Hematopoietic multipotent progenitor cell treated with erythropoietin and hydrocortisone succinate and interleukin-3 and kit ligand, for 8 days (in vitro differentiated cells): ENCODE data around the gene CLTA.
"Not testable (repeated sequence)": the region's sequence is repeated elsewhere in the genome, so short reads cannot be mapped to it uniquely, and the experiment has no call there.

Experiments
- DNase-seq: peaks from one replicate; pipeline ENCODE4 v3.0.0-alpha.2; 2015

The CLTA gene

GRCh38 chr9:36191290-36191645 is 547 bp downstream of the CLTA start:
- peak; percentile 32 for DNase-seq

DNA sequence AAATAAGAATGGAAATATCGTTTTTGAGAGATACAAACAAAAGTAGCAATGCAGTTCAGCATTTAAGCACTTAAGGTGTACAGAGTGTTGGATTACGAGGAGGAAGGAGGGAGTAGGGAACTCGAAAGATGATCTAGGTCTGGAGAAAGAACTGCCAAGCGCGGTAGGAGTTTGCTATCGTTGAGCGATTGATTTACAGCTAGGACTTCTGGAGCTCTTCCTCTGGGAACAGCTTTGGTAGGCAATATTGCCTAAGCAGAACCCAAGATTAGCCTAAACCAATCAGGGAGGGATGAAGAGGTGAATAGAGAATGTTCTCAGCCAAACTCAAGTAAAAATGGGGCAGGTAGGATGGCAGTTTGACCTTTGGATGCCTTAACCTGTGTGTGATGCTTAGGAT is 965 bp downstream of the CLTA start:
- no peak for DNase-seq

GRCh38 chr9:36192196-36192595 is 1.5 kb downstream of the CLTA start:
- DNase-seq, result no peak

DNA sequence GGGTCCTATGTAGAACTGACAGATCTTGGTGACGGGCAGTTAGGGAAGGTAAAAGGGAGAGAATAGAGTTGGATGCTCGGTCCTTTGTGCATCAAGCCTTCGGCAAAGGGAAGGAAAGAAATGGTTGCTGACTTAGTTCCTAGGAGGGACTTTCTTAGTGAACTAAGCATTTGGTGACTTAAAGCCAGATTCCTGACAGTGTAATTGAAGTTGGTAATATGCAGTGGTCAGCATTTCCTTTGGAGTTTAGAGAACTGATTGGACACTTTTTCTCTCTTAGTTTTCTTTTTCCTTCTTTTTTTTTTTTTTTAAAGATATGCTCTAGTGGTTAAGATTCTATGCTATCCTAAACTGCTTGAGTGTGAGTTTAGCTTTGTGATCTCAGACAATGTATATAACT is 2.3 kb downstream of the CLTA start:
- DNase-seq, result no peak

GRCh38 chr9:36194326-36195000 is 3.7 kb downstream of the CLTA start:
- no peak for DNase-seq

GRCh38 chr9:36204906-36205547 is 14.3 kb downstream of the CLTA start:
- DNase-seq, result no peak

DNA sequence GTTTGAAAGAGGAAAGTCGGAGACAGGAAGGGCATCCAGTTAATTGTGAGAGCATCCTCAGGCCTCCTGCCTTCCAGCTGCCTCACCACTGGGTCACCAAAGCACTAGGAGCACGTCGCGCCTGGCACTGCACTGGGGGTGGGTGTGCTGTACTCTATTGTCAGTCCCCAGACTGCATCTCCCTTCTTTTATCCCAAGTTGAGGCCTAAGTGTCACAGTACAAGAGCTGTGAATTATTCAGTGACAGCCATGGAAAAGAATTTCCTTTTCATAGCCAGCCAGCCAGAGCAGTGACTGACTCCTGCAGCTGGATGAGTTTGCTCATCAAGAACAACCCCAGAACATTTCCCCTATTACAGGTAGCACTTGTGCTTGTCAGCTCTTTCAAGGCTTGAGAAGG is 16.3 kb downstream of the CLTA start:
- DNase-seq, result no peak

DNA sequence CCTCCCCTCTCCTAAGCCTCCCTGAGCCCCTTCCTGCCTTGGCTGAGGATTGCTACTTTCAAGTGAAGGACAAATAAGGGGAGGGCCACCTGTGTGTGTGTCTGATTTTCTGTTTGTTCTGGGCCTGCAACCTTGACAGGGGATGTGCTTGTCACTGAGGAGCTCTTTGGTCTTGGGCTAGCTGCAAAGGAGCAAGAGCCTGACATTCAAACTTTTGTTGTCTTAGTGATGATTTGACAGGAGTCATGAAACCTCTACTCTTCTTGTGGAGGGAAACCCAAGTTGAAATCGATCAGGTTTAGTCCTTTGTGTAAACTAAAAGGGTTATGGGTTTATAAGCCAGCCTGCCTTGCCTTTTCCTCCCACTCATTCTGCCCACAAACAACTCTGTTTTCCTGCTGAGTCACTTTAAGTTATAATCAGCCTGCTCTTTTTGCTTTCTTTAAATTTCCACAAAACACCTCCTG is 16.9 kb downstream of the CLTA start:
- DNase-seq, result peak; percentile 29

DNA sequence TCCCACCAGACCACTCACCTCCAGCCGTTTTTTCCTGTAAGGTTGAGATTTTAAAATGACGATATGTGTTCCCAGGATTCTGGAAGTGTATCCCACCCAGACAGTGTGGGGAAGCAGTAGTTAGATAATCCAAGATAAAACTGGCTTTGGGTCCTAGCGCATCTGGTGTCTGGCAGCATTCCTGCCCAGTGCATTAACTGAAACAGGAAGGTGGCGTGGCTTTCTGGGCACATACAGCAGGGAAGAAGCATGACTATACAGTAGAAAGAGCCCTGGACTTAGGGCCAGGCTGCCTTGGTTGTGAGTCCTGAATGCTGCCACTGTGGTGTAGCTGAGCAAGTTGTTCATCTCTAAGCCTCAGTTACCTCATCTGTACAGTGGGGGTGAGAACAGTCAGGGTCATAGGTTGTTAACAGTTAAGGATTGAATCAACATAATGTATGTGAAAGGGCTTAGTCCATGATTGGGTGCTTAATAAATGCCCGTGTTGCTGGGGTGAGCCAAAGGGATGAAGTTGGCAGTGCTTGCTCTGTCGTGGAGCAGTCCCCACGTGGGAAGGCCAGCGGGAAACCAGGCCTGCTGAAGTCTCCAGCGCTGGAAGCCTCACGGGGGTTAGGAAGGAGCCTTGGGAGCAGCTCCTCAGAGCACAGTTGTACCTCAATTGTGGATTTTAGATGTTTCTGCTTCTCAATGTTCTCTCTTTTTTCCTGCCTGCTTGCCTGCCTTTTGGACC is 18.0 kb downstream of the CLTA start:
- DNase-seq, result no peak

- DNase-seq, result no peak
These were observed 20.0 kb downstream of the CLTA start for GRCh38 chr9:36210722-36211121.

DNA sequence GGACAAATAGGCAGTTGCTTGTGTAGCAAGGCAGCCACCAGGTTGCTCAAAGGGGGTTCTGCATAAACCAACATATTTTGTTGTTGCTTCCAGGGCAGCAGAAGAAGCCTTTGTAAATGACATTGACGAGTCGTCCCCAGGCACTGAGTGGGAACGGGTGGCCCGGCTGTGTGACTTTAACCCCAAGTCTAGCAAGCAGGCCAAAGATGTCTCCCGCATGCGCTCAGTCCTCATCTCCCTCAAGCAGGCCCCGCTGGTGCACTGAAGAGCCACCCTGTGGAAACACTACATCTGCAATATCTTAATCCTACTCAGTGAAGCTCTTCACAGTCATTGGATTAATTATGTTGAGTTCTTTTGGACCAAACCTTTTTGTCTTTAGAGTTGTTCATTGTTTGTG is 20.8 kb downstream of the CLTA start:
- DNase-seq, result no peak

GRCh38 chr9:36213387-36213786 is 22.7 kb downstream of the CLTA start:
- DNase-seq, result no peak

- no peak for DNase-seq
These were observed 23.3 kb downstream of the CLTA start for GRCh38 chr9:36213989-36214388.

- DNase-seq, result no peak
These were observed 23.9 kb downstream of the CLTA start for GRCh38 chr9:36214571-36214970.

- no peak for DNase-seq
These were observed 26.7 kb downstream of the CLTA start for GRCh38 chr9:36217256-36217968.

- no peak for DNase-seq
These were observed 27.3 kb downstream of the CLTA start for GRCh38 chr9:36218011-36218410.

GRCh38 chr9:36218411-36218901 is 27.7 kb downstream of the CLTA start:
- DNase-seq, result peak; percentile 82

DNA sequence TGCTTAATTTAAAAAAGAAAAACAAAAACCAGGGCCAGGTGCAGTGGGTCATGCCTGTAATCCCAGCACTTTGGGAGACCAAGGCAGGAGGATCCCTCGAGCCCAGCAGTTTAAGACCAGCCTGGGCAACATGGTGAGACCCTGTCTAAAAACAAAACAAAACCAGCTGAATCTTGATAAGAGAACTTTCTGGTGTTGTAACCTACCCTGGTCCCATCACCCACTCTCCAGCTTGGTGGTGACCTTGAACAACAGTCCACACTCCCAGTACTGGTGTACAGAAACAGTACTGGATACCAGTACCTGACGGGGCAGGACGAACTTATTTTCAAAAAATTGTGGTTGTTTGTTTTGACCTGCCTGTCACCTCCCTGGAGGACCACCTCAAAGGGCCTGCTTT is 30.9 kb downstream of the CLTA start:
- no peak for DNase-seq

- no peak for DNase-seq
These were observed 31.7 kb downstream of the CLTA start for GRCh38 chr9:36222449-36222848.

GRCh38 chr9:36237230-36237629 is 46.5 kb downstream of the CLTA start:
- no peak for DNase-seq

GRCh38 chr9:36239205-36239604 is 48.5 kb downstream of the CLTA start:
- DNase-seq, result not testable (repeated sequence)

DNA sequence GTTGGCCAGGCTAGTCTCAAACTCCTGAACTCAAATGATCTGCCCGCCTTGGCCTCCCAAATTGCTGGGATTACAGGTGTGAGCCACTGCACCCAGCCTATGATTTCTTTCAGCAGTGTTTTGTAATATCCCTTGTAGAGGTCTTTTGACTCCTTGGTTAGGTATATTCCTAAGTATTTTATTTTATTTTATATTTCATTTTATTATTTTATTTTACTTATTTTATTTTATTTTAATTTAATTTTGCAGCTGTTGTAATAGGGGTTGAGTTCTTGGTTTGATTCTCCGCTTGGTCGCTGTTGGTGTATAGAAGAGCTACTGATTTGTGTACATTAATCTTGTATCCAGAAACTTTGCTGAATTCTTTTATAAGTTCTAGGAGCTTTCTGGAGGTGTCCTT is 49.0 kb downstream of the CLTA start:
- not testable (repeated sequence) for DNase-seq

DNA sequence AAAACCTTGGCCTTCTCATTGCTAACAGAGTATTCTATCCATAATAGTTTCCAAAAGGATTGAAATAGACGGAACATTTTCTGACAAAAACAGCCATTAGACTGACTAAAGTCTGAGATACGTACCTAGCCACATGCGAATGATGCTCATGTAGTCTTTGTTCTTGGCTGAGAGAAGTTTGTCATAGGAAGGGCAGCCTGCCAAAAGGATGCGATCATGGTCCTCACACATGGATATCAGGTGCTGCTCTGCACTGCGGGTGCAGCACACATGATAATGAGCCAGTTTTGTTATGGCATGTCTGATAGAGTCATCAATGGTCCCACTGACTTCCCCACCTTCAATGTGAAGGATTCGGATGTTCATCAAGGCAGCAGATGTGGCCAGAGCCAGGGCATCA is 55.2 kb downstream of the CLTA start:
- DNase-seq, result peak; percentile 35
